Endodermal cell (in vitro differentiated cells): ENCODE results near the gene LIPK. TPM values are rescaled to one million over a fixed set of nuclear protein-coding genes. Genes with fewer than 3 reads are reported as not detected.

Source experiments
- DNase-seq: peaks from one replicate; pipeline ENCODE4 v3.0.0-alpha.2; 2017
- H3K27ac ChIP-seq: 2 replicates; pipeline ENCODE4 v1.5.1; 2013; ENCODE audit warnings: mild to moderate bottlenecking, low read depth, low read length, moderate library complexity
- H3K27me3 ChIP-seq: 2 replicates; pipeline ENCODE4 v1.6.1; 2013; ENCODE audit warnings: mild to moderate bottlenecking, low read length, moderate library complexity; ENCODE audit not compliant: insufficient read depth, control insufficient read depth, poor library complexity, severe bottlenecking
- H3K36me3 ChIP-seq: 2 replicates; pipeline ENCODE4 v1.7.0; 2013; ENCODE audit warnings: mild to moderate bottlenecking, low read length, moderate library complexity; ENCODE audit not compliant: control insufficient read depth, insufficient read depth
- H3K4me1 ChIP-seq: one replicate; pipeline ENCODE4 v1.7.0; 2013; ENCODE audit warnings: low read length; ENCODE audit not compliant: control insufficient read depth, insufficient read depth
- H3K4me3 ChIP-seq: 2 replicates; pipeline ENCODE4 v1.5.1; 2013; ENCODE audit warnings: mild to moderate bottlenecking, low read length, moderate library complexity
- H3K9ac ChIP-seq: 2 replicates; pipeline ENCODE4 v1.6.1; 2013; ENCODE audit warnings: mild to moderate bottlenecking, low read length, moderate library complexity; ENCODE audit not compliant: poor library complexity, severe bottlenecking; ENCODE audit errors: extremely low read depth
- H3K9me3 ChIP-seq: 2 replicates; pipeline ENCODE4 v1.6.1; 2013; ENCODE audit warnings: mild to moderate bottlenecking, low read length, moderate library complexity; ENCODE audit not compliant: control insufficient read depth
- H3K27ac Mint-ChIP-seq: 2 replicates; pipeline ENCODE4 v1.8.0; 2020; ENCODE audit warnings: mixed read lengths
- H3K27me3 Mint-ChIP-seq: 2 replicates; pipeline ENCODE4 v1.8.0; 2021; ENCODE audit warnings: mild to moderate bottlenecking, mixed read lengths; ENCODE audit not compliant: insufficient read depth
- H3K36me3 Mint-ChIP-seq: 2 replicates; pipeline ENCODE4 v1.8.0; 2020; ENCODE audit warnings: low read depth, mixed read lengths
- H3K4me1 Mint-ChIP-seq: 2 replicates; pipeline ENCODE4 v1.8.0; 2020; ENCODE audit warnings: mixed read lengths
- H3K4me3 Mint-ChIP-seq: 2 replicates; pipeline ENCODE4 v1.8.0; 2020; ENCODE audit warnings: mild to moderate bottlenecking, moderate library complexity, mixed read lengths
- H3K9me3 Mint-ChIP-seq: 2 replicates; pipeline ENCODE4 v1.8.0; 2020; ENCODE audit warnings: mild to moderate bottlenecking, mixed read lengths
- CTCF ChIP-seq: fragments of 200-600 bp; sonication (generic); conservative IDR thresholded peaks from 2 replicates; pipeline ENCODE4 v1.5.0; 2021; ENCODE audit warnings: antibody characterized with exemption, mild to moderate bottlenecking
- WGBS, 2 experiments: methylation state at CpG; one replicate each; pipeline versions ENCODE4 v1.1.5 to v1.1.7; 2013; ENCODE audit warnings: missing lambda C conversion rate in 2 of 2, mixed read lengths in 1 of 2; ENCODE audit not compliant: insufficient coverage in 1 of 2, insufficient read length in 1 of 2; 5-methylcytosine and 5-hydroxymethylcytosine counted together
- total RNA-seq, 2 donors: library from RNA; stranded (reverse); fragmentation: NEBNext Ultra II Directional in 1 of 2; extraction: Animal tissue kit (Norgen Biotek cat#: 25700) in 1 of 2; gene quantifications; 2 replicates in 1 of 2; 3 replicates in 1 of 2; pipeline ENCODE4 v1.2.1, GENCODE V29; 2021

LIPK gene
- total RNA-seq, 2 donors from 2014 or later, result not detected

- no peak for TF ChIP-seq CTCF
- H3K4me3 ChIP-seq, result no peak overlapping the region
- WGBS, 2 experiments, result 100% methylated on average over 1 of the region's 1 CpG
- no peak overlapping the region for H3K9ac ChIP-seq
- Mint-ChIP-seq H3K9me3 (no peaks in the 10 kb centered on the region), H3K27me3 (no peaks in the 10 kb centered on the region), H3K4me3 (no peak overlapping the region), H3K36me3 (no peaks in the 10 kb centered on the region), H3K4me1 (peaks cover 8% of the 10 kb centered on the region), H3K27ac (no peak overlapping the region)
- peaks cover 4% of the 10 kb centered on the region for H3K4me1 ChIP-seq
- H3K27ac ChIP-seq, result no peak overlapping the region
- H3K36me3 ChIP-seq, result no peaks in the 10 kb centered on the region
- H3K9me3 ChIP-seq, result no peaks in the 10 kb centered on the region
- DNase-seq, result no peak
- peaks cover 28% of the 10 kb centered on the region for H3K27me3 ChIP-seq
Measured at GRCh38 chr10:88762906-88763305, 56.9 kb downstream of the LIPK start.

- no peak for TF ChIP-seq CTCF
- no peak overlapping the region for H3K27ac Mint-ChIP-seq
Measured at GRCh38 chr10:88763441-88763840, 57.4 kb downstream of the LIPK start.

GRCh38 chr10:88764110-88764509, 58.1 kb downstream of the LIPK start:
- no peak overlapping the region for H3K4me3 ChIP-seq
- no peak overlapping the region for H3K27ac ChIP-seq
- DNase-seq, result no peak
- H3K4me1 Mint-ChIP-seq, result peaks cover 8% of the 10 kb centered on the region
- no peaks in the 10 kb centered on the region for H3K9me3 Mint-ChIP-seq
- peaks cover 28% of the 10 kb centered on the region for H3K27me3 ChIP-seq
- H3K36me3 Mint-ChIP-seq, result no peaks in the 10 kb centered on the region
- H3K9me3 ChIP-seq, result no peaks in the 10 kb centered on the region
- TF ChIP-seq CTCF, result no peak
- no peaks in the 10 kb centered on the region for H3K36me3 ChIP-seq
- H3K27me3 Mint-ChIP-seq, result no peaks in the 10 kb centered on the region
- peaks cover 4% of the 10 kb centered on the region for H3K4me1 ChIP-seq
- H3K9ac ChIP-seq, result no peak overlapping the region
- H3K4me3 Mint-ChIP-seq, result no peak overlapping the region
- 79% methylated on average over 2 of the region's 3 CpGs; no CpG with 5 or more reads in 1 of the 2 experiments for whole genome bisulfite sequencing, 2 experiments
- no peak overlapping the region for H3K27ac Mint-ChIP-seq

More at GRCh38 chr10:88763441-88763840, 57.4 kb downstream of the LIPK start:
- Mint-ChIP-seq H3K4me1 (peaks cover 8% of the 10 kb centered on the region), H3K4me3 (no peak overlapping the region), H3K27me3 (no peaks in the 10 kb centered on the region), H3K36me3 (no peaks in the 10 kb centered on the region), H3K9me3 (no peaks in the 10 kb centered on the region)
- no peak overlapping the region for H3K9ac ChIP-seq
- DNase-seq, result no peak
- WGBS, 2 experiments, result 92% methylated on average over 1 of the region's 1 CpG; no CpG with 5 or more reads in 1 of the 2 experiments
- no peak overlapping the region for H3K27ac ChIP-seq
- H3K9me3 ChIP-seq, result no peaks in the 10 kb centered on the region
- peaks cover 4% of the 10 kb centered on the region for H3K4me1 ChIP-seq
- peaks cover 28% of the 10 kb centered on the region for H3K27me3 ChIP-seq
- H3K4me3 ChIP-seq, result no peak overlapping the region
- no peaks in the 10 kb centered on the region for H3K36me3 ChIP-seq
